SK-N-SH (cell line): ENCODE data around the gene ISYNA1. TPM values are rescaled to one million over a fixed set of nuclear protein-coding genes. Genes with fewer than 3 reads are reported as not detected.
A peak's percentile ranks its signal among the peaks of the same experiment; 100 is the strongest.

Experiments
- CTCF ChIA-PET: fragments of 300-600, 350-600 bp; formaldehyde crosslinking; extraction: SDS; loops from one replicate; lab custom pipeline; 2021; lab: Yijun Ruan, JAX
- POLR2A ChIA-PET: fragments of 350-600 bp; sonication (Branson Sonifier 250); formaldehyde crosslinking; extraction: SDS; loops from one replicate; lab custom pipeline; 2020; ENCODE audit warnings: antibody characterized with exemption, inconsistent platforms; lab: Yijun Ruan, JAX
- DNase-seq: peaks from one replicate; pipeline ENCODE4 v3.0.0; 2012
- H2AFZ ChIP-seq: fragments of 200-600 bp; sonication (generic); 2 replicates; pipeline ENCODE4 v1.8.1; 2016; ENCODE audit warnings: antibody characterized with exemption, mild to moderate bottlenecking, low read depth
- H3F3A ChIP-seq: fragments of 200-600 bp; sonication (generic); replicated peaks from 2 replicates; pipeline ENCODE3; 2016; ENCODE audit warnings: antibody characterized with exemption, mild to moderate bottlenecking; ENCODE audit not compliant: insufficient read depth
- H3K27ac ChIP-seq, 2 experiments: fragments of 200-500 bp in 1 of 2; fragments of 200-600 bp in 1 of 2; sonication (Bioruptor generic) in 1 of 2; sonication (generic), shearing (Covaris generic) in 1 of 2; 2 replicates each; pipeline versions ENCODE4 v1.5.1 to v1.6.1; 2014 to 2016; ENCODE audit warnings: low read depth in 2 of 2, inconsistent platforms in 1 of 2, low read length in 1 of 2, mild to moderate bottlenecking in 1 of 2, mixed read lengths in 1 of 2
- H3K27me3 ChIP-seq: fragments of 200-600 bp; sonication (generic), shearing (Covaris generic); 2 replicates; pipeline ENCODE4 v1.6.1; 2016; ENCODE audit warnings: mixed run types; ENCODE audit not compliant: insufficient read depth
- H3K36me3 ChIP-seq, 2 experiments: fragments of 200-500 bp in 1 of 2; fragments of 200-600 bp in 1 of 2; sonication (Bioruptor generic) in 1 of 2; sonication (generic) in 1 of 2; replicated peaks in 1 of 2; 2 replicates each; pipeline versions ENCODE3 to v1.5.1; 2014 to 2016; ENCODE audit warnings: low read length in 1 of 2, mild to moderate bottlenecking in 1 of 2; ENCODE audit not compliant: insufficient read depth in 2 of 2, control insufficient read depth in 1 of 2
- H3K4me1 ChIP-seq, 2 experiments: fragments of 200-500 bp in 1 of 2; fragments of 200-600 bp in 1 of 2; sonication (Bioruptor generic) in 1 of 2; sonication (generic), shearing (Covaris generic) in 1 of 2; 2 replicates each; pipeline versions ENCODE4 v1.5.1 to v1.6.1; 2014 to 2016; ENCODE audit warnings: low read depth in 1 of 2, low read length in 1 of 2, mixed run types in 1 of 2; ENCODE audit not compliant: insufficient read depth in 2 of 2, control insufficient read depth in 1 of 2
- H3K4me2 ChIP-seq: fragments of 200-600 bp; sonication (generic), shearing (Covaris generic); 2 replicates; pipeline ENCODE4 v1.6.1; 2017; ENCODE audit warnings: mixed run types
- H3K4me3 ChIP-seq, 2 experiments: fragments of 200-500 bp in 1 of 2; fragments of 200-600 bp in 1 of 2; sonication (Bioruptor generic) in 1 of 2; sonication (generic), shearing (Covaris generic) in 1 of 2; 2 replicates each; pipeline versions ENCODE4 v1.5.1 to v1.8.1; 2014 to 2016; ENCODE audit warnings: low read depth in 2 of 2, inconsistent platforms in 1 of 2, low read length in 1 of 2, mild to moderate bottlenecking in 1 of 2, mixed read lengths in 1 of 2, moderate library complexity in 1 of 2
- H3K79me2 ChIP-seq: fragments of 200-600 bp; sonication (generic); 2 replicates; pipeline ENCODE4 v1.8.1; 2017; ENCODE audit warnings: mild to moderate bottlenecking; ENCODE audit not compliant: insufficient read depth
- H3K9ac ChIP-seq: fragments of 200-600 bp; sonication (generic); 2 replicates; pipeline ENCODE4 v1.6.1; 2017; ENCODE audit warnings: mixed run types
- H3K9me2 ChIP-seq: fragments of 200-600 bp; sonication (generic); 2 replicates; pipeline ENCODE4 v1.6.1; 2017; ENCODE audit warnings: mixed run types
- H3K9me3 ChIP-seq: fragments of 200-600 bp; sonication (generic); 2 replicates; pipeline ENCODE4 v1.6.1; 2017; ENCODE audit warnings: mixed run types, mild to moderate bottlenecking, moderate library complexity
- H4K20me1 ChIP-seq: fragments of 200-600 bp; sonication (generic); 2 replicates; pipeline ENCODE4 v1.6.1; 2017; ENCODE audit warnings: mild to moderate bottlenecking, mixed run types; ENCODE audit not compliant: insufficient read depth
- EP300 ChIP-seq, 2 experiments: IDR thresholded peaks; 2 replicates each; pipeline versions ENCODE4 v1.4.0 to v1.6.1; 2012; ENCODE audit warnings: borderline replicate concordance in 1 of 2, low read depth in 1 of 2, low read length in 1 of 2
- EZH2phosphoT487 ChIP-seq: fragments of 200-600 bp; sonication (generic); IDR thresholded peaks from 2 replicates; pipeline ENCODE4 v1.6.1; 2017; ENCODE audit warnings: low read depth, mixed run types, mild to moderate bottlenecking, antibody characterized with exemption, moderate library complexity, borderline replicate concordance
- FOSL2 ChIP-seq: IDR thresholded peaks from 2 replicates; pipeline ENCODE4 v1.4.0; 2012; ENCODE audit warnings: low read depth, mild to moderate bottlenecking, moderate library complexity, borderline replicate concordance
- FOXJ3 ChIP-seq: sonication (generic); formaldehyde crosslinking; IDR thresholded peaks from 2 replicates; pipeline ENCODE4 v1.5.1; 2020; ENCODE audit warnings: mild to moderate bottlenecking, missing genetic modification reagents
- MAX ChIP-seq: IDR thresholded peaks from 2 replicates; pipeline ENCODE4 v1.4.0; 2012; ENCODE audit warnings: low read depth
- MXI1 ChIP-seq: IDR thresholded peaks from 2 replicates; pipeline ENCODE4 v1.6.1; 2012; ENCODE audit warnings: mild to moderate bottlenecking, low read depth, low read length, improper control_type of control experiment
- NFIC ChIP-seq: IDR thresholded peaks from 2 replicates; pipeline ENCODE4 v1.4.0; 2012; ENCODE audit warnings: borderline replicate concordance
- PBX3 ChIP-seq: IDR thresholded peaks from 2 replicates; pipeline ENCODE4; 2012
- RCOR1 ChIP-seq: fragments of 150-350 bp; IDR thresholded peaks from 2 replicates; pipeline ENCODE4 v1.6.1; 2017; ENCODE audit warnings: antibody characterized with exemption, low read length
- REST ChIP-seq: IDR thresholded peaks from 2 replicates; pipeline ENCODE4 v1.6.1; 2012; ENCODE audit warnings: mild to moderate bottlenecking, low read depth, low read length, moderate library complexity
- RFX5 ChIP-seq: IDR thresholded peaks from 2 replicates; pipeline ENCODE4 v1.6.1; 2012; ENCODE audit warnings: mild to moderate bottlenecking, improper control_type of control experiment, low read length
- TEAD4 ChIP-seq: IDR thresholded peaks from 2 replicates; pipeline ENCODE4 v1.4.0; 2012; ENCODE audit warnings: mild to moderate bottlenecking, borderline replicate concordance; ENCODE audit not compliant: insufficient read depth
- WGBS: methylation state at CpG from one replicate; pipeline ENCODE4 v1.1.6; 2017; ENCODE audit warnings: low lambda C conversion rate; 5-methylcytosine and 5-hydroxymethylcytosine counted together
- polyA plus RNA-seq, 3 experiments: library from polyadenylated mRNA; depleted of rRNA; stranded (reverse); fragments of >200 nt; gene quantifications; 2 replicates each; pipeline ENCODE4 v1.2.3, GENCODE V29; 2012

ISYNA1 gene
- polyA plus RNA-seq, 1 of the 3 experiments (the other 2 are of a cell fraction), result 48.0 TPM

DNA sequence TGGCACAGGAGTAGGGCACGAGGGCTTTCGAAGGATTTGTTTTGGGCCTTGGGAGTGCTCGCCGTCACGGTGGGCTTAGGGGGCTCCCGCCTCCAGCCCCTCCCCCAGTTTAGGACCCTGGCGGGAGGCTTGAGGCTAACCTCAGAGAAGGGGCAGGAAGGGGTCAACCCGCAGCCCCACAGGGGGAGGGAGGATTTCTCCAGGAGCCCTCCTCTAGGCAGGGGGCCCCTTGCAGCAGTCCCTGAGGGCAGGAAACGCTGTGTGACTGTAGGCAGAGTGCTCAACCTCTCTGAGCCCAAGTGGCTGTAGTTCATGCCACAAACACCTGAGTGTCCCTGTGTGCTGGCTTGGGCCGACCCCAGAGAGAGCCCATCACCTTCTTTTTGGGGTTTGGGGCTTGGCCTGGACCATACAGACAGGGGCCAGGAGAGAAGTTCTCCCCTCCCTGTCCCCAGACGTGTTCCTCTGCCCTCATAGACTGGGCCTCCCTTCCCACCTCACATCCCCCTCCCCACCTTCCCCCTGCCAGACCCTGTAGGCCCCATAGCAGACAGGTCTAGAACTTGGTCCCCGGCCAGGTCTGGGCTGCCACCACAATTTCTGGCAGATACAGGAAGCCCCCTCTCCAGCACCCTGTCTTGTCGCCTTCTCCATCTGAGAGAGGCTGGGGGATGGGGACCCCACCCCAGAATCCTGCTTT, 8.1 kb downstream of the ISYNA1 start:
- Histone ChIP-seq H3K27me3 (no peaks in the 10 kb centered on the region), H4K20me1 (peaks cover 15% of the 10 kb centered on the region), H3K4me1 (peaks cover 23 to 64% of the 10 kb centered on the region in 2 experiments; a peak in 2 of 4 replicates), H3K9ac (peak overlapping the region; percentile 69; the same call in 1 of the 2 replicates), H3K9me2 (no peaks in the 10 kb centered on the region), H3K79me2 (peaks cover 16% of the 10 kb centered on the region; the same call in 1 of the 2 replicates), H2AFZ (no peak overlapping the region), H3K9me3 (no peaks in the 10 kb centered on the region), H3F3A (peaks cover 5% of the 10 kb centered on the region), H3K36me3 (peaks cover 0 to 9% of the 10 kb centered on the region in 2 experiments), H3K4me2 (peak overlapping the region; percentile 85), H3K4me3 (peak overlapping the region in 1 of 2 experiments; percentile 43; a peak in 1 of 4 replicates), H3K27ac (peak overlapping the region; percentile 78 to 87)
- TF ChIP-seq PBX3 (no peak), EZH2phosphoT487 (no peak), EP300 (IDR thresholded peaks at IDR 0.05; ENCODE audit: borderline replicate concordance in 1 of 2, low read depth in 1 of 2, low read length in 1 of 2) (no peak), TEAD4 (no peak), RCOR1 (no peak), MAX (no peak), REST (no peak), FOXJ3 (no peak), NFIC (no peak), MXI1 (no peak), RFX5 (no peak), FOSL2 (no peak)
- POLR2A ChIA-PET, result no interaction called here
- DNase-seq, result no peak
- CTCF ChIA-PET, result interaction anchor here (2.8 kb wide), 1 partner anchor 21 kb away, joined by 12 read pairs; no protein-coding TSS in a partner anchor
- 85% methylated on average over 7 of the region's 13 CpGs for WGBS
